ENCODE data around the gene NEU3.
"Not testable (repeated sequence)": the region's sequence is repeated elsewhere in the genome, so short reads cannot be mapped to it uniquely, and the experiment has no call there.

NEU3 gene

GRCh38 chr11:74981888-74982287 lies 6.8 kb upstream of the NEU3 start:
- TF ChIP-seq, protein P1, sequence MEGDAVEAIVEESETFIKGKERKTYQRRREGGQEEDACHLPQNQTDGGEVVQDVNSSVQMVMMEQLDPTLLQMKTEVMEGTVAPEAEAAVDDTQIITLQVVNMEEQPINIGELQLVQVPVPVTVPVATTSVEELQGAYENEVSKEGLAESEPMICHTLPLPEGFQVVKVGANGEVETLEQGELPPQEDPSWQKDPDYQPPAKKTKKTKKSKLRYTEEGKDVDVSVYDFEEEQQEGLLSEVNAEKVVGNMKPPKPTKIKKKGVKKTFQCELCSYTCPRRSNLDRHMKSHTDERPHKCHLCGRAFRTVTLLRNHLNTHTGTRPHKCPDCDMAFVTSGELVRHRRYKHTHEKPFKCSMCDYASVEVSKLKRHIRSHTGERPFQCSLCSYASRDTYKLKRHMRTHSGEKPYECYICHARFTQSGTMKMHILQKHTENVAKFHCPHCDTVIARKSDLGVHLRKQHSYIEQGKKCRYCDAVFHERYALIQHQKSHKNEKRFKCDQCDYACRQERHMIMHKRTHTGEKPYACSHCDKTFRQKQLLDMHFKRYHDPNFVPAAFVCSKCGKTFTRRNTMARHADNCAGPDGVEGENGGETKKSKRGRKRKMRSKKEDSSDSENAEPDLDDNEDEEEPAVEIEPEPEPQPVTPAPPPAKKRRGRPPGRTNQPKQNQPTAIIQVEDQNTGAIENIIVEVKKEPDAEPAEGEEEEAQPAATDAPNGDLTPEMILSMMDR (IDR thresholded peaks at IDR 0.05; ENCODE audit: low read depth, low read length, missing control alignments): no peak
- DNase-seq (ENCODE audit: extremely low read depth, low read depth): no peak
- no peak overlapping the region for H3K4me3 ChIP-seq (replicated peaks; ENCODE audit: low read depth, low read length)

DNA sequence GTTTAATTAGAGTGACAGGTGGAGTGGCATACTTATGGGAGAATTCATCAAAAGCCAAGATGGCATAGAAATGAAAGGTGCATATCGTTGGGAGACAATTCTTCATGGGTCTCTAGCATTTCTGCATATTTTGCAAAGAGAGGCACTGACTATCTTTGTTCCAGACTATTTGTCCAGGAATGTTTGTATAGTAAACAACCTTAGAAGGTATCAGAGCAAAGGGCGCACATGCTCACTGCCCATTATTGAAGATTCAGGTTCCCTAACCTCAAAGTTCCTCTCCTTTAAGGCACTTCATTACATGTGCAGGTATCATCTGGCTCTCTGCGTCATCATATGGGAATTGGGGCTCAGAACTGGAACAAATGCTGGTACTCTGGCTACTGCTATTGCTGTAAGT lies 4.7 kb upstream of the NEU3 start:
- TF ChIP-seq, protein P1 (IDR thresholded peaks at IDR 0.05; ENCODE audit: low read depth, low read length, missing control alignments): no peak
- DNase-seq (ENCODE audit: extremely low read depth, low read depth): no peak
- no peak overlapping the region for H3K4me3 ChIP-seq (replicated peaks; ENCODE audit: low read depth, low read length)

- TF ChIP-seq, protein P1 (IDR thresholded peaks at IDR 0.05; ENCODE audit: low read depth, low read length, missing control alignments): no peak
Measured at GRCh38 chr11:74984730-74985129, 4.0 kb upstream of the NEU3 start.

GRCh38 chr11:74989260-74989638 lies 516 bp downstream of the NEU3 start:
- peak overlapping the region; percentile 84 for H3K4me3 ChIP-seq (replicated peaks; ENCODE audit: low read depth, low read length)
- DNase-seq (ENCODE audit: extremely low read depth, low read depth): no peak
- TF ChIP-seq, protein P1 (IDR thresholded peaks at IDR 0.05; ENCODE audit: low read depth, low read length, missing control alignments): no peak

More at GRCh38 chr11:74984730-74985129, 4.0 kb upstream of the NEU3 start:
- no peak for DNase-seq (ENCODE audit: extremely low read depth, low read depth)
- H3K4me3 ChIP-seq (replicated peaks; ENCODE audit: low read depth, low read length): no peak overlapping the region

DNA sequence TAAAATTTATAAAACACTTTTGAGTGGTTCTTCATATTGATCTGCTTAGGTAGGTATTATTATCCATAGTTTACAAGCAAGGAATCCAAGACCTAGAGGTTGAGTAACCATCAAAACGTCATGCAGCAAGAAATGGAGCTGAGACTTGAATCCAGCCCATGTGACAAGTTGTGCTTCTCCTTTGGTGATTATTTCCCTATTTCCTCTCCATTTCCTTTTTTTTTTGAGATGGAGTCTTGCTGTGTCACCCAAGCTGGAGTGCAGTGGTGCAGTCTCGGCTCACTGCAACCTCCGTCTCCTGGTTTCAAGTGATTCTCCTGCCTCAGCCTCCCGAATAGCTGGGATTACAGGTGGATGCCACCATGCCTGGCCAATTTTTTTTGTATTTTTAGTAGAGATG lies 1.4 kb downstream of the NEU3 start:
- not testable (repeated sequence) for H3K4me3 ChIP-seq (replicated peaks; ENCODE audit: low read depth, low read length); DNase-seq (ENCODE audit: extremely low read depth, low read depth)

GRCh38 chr11:74990941-74991340 lies 2.2 kb downstream of the NEU3 start:
- TF ChIP-seq, protein P1 (IDR thresholded peaks at IDR 0.05; ENCODE audit: low read depth, low read length, missing control alignments): no peak
- no peak for DNase-seq (ENCODE audit: extremely low read depth, low read depth)
- H3K4me3 ChIP-seq (replicated peaks; ENCODE audit: low read depth, low read length): no peak overlapping the region

DNA sequence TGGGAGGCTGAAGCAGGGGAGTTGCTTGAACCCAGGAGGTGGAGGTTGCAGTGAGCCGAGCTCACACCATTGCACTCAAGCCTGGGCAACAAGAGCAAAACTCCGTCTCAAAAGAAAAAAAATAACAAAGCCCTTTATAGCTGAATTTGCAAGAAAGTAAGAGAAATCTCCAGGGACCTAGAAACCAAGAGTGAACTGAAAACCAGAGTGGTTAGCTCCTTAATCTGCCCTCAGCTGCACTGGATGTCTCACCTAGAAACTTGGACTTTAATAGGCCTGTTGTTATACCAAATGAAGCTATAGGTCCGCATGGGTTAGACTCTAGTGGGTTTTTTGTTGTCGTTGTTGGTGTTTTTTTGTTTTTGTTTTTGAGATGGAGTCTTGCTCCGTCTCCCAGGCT lies 4.1 kb downstream of the NEU3 start:
- H3K4me3 ChIP-seq (replicated peaks; ENCODE audit: low read depth, low read length): no peak overlapping the region
- TF ChIP-seq, protein P1 (IDR thresholded peaks at IDR 0.05; ENCODE audit: low read depth, low read length, missing control alignments): no peak
- no peak for DNase-seq (ENCODE audit: extremely low read depth, low read depth)

All from HFF-Myc (cell line).